ENCODE data around the gene DCXR.

DNA sequence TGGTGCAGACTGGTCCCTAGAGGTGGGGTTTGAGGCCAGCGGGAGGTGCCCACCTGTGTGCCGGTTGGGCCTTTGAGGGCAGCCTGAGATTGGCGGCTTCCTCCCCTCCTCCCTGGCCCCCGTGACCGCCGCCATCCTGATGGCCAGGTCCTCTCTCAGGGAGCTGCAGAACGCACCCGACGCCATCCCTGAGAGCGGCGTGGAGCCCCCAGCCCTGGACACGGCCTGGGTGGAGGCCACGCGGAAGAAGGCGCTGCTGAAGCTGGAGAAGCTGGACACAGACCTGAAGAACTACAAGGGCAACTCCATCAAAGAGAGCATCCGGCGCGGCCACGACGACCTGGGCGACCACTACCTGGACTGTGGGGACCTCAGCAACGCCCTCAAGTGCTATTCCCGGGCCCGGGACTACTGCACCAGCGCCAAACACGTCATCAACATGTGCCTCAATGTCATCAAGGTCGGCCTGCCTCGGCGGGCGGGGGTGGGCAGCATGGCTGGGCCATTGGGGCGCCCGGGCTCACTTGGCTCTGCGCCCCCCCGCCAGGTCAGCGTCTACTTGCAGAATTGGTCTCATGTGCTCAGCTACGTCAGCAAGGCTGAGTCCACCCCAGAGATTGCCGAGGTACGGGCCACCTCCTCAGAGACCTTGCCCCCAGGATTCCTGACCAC lies 17.0 kb upstream of the DCXR start:
- no peak for TF ChIP-seq ZNF274 (IDR thresholded peaks at IDR 0.05; ENCODE audit: low read depth, low read length)
- no peak for TF ChIP-seq YY1 (IDR thresholded peaks at IDR 0.05; ENCODE audit: insufficient read depth, insufficient read length)
- no peak for TF ChIP-seq SUZ12 (IDR thresholded peaks at IDR 0.05; ENCODE audit: extremely low read depth, insufficient read depth, insufficient read length)

Measured in NT2/D1 (cell line).